ENCODE data around the gene DNHD1. TPM values are rescaled to one million over a fixed set of nuclear protein-coding genes. Genes with fewer than 3 reads are reported as not detected.
A peak's percentile ranks its signal among the peaks of the same experiment; 100 is the strongest.

The DNHD1 gene
- 1.3 and 1.9 TPM in 2 replicates for total RNA-seq

GRCh38 chr11:6497069-6497839 is at the start of gene DNHD1:
Gene DNHD1 (plus strand): TSS chr11:6497280. CDS start chr11:6498216, 936 bp downstream.
- DNase-seq (ENCODE audit: low read depth in 2 of 2): no peak

GRCh38 chr11:6448574-6448973 is 48.5 kb upstream of the DNHD1 start:
- DNase-seq (ENCODE audit: low read depth in 2 of 2): no peak

GRCh38 chr11:6452219-6452618 is 44.9 kb upstream of the DNHD1 start:
- DNase-seq (ENCODE audit: low read depth in 2 of 2): no peak

- no peak for DNase-seq (ENCODE audit: low read depth in 2 of 2)
Observed at GRCh38 chr11:6453152-6453551, 43.9 kb upstream of the DNHD1 start.

GRCh38 chr11:6455070-6455469 is 42.0 kb upstream of the DNHD1 start:
- no peak for DNase-seq (ENCODE audit: low read depth in 2 of 2)

GRCh38 chr11:6456361-6457073 is 40.6 kb upstream of the DNHD1 start:
- DNase-seq (ENCODE audit: low read depth in 2 of 2): no peak

- no peak for DNase-seq (ENCODE audit: low read depth in 2 of 2)
Observed at GRCh38 chr11:6457581-6458320, 39.3 kb upstream of the DNHD1 start.

- no peak for DNase-seq (ENCODE audit: low read depth in 2 of 2)
Observed at GRCh38 chr11:6458352-6459098, 38.6 kb upstream of the DNHD1 start.

GRCh38 chr11:6459099-6459450 is 38.0 kb upstream of the DNHD1 start:
- no peak for DNase-seq (ENCODE audit: low read depth in 2 of 2)

- peak; percentile 88 to 96 for DNase-seq (ENCODE audit: low read depth in 2 of 2)
Observed at GRCh38 chr11:6468712-6469495, 28.2 kb upstream of the DNHD1 start.

- DNase-seq (ENCODE audit: low read depth in 2 of 2): no peak
Observed at GRCh38 chr11:6469599-6469998, 27.5 kb upstream of the DNHD1 start.

GRCh38 chr11:6472934-6473333 is 24.1 kb upstream of the DNHD1 start:
- DNase-seq (ENCODE audit: low read depth in 2 of 2): no peak

- peak; percentile 41 to 91 for DNase-seq (ENCODE audit: low read depth in 2 of 2)
Observed at GRCh38 chr11:6473451-6474412, 23.3 kb upstream of the DNHD1 start, which contains the start of gene TRIM3. Gene TRIM3 (minus strand): TSS chr11:6473941. CDS start chr11:6465695, 8,246 bp downstream.

- DNase-seq (ENCODE audit: low read depth in 2 of 2): no peak
Observed at GRCh38 chr11:6474413-6474792, 22.7 kb upstream of the DNHD1 start.

GRCh38 chr11:6474806-6475500 is 22.1 kb upstream of the DNHD1 start:
- DNase-seq (ENCODE audit: low read depth in 2 of 2): no peak

- DNase-seq (ENCODE audit: low read depth in 2 of 2): no peak
Observed at GRCh38 chr11:6475936-6476335, 21.1 kb upstream of the DNHD1 start.

- no peak for DNase-seq (ENCODE audit: low read depth in 2 of 2)
Observed at GRCh38 chr11:6476571-6476970, 20.5 kb upstream of the DNHD1 start.

GRCh38 chr11:6480299-6480914 is 16.7 kb upstream of the DNHD1 start:
- no peak for DNase-seq (ENCODE audit: low read depth in 2 of 2)
